HepG2 (cell line): ENCODE results near the gene HAT1. TPM values are rescaled to one million over a fixed set of nuclear protein-coding genes. Genes with fewer than 3 reads are reported as not detected.

Experiments
- ARNT2 ChIP-seq: sonication (generic); formaldehyde crosslinking; IDR thresholded peaks from 2 replicates; pipeline ENCODE4 v1.8.0; 2022; ENCODE audit warnings: mild to moderate bottlenecking, low read depth, missing genetic modification reagents, moderate library complexity
- ATM ChIP-seq: fragments of 450-650 bp; IDR thresholded peaks from 2 replicates; pipeline ENCODE4 v1.7.1; 2017; ENCODE audit warnings: mild to moderate bottlenecking, borderline replicate concordance
- CEBPB ChIP-seq: IDR thresholded peaks from 2 replicates; pipeline ENCODE4 v1.6.1; 2011; ENCODE audit warnings: low read depth, low read length, improper control_type of control experiment, borderline replicate concordance
- GPN1 ChIP-seq: sonication (generic); formaldehyde crosslinking; IDR thresholded peaks from 2 replicates; pipeline ENCODE4 v1.5.1; 2020; ENCODE audit warnings: missing genetic modification reagents, borderline replicate concordance
- HNRNPL ChIP-seq: fragments of 200-400 bp; formaldehyde crosslinking; IDR thresholded peaks from 2 replicates; pipeline ENCODE4 v1.6.1; 2017; ENCODE audit warnings: mild to moderate bottlenecking, low read depth, low read length
- KLF11 ChIP-seq: IDR thresholded peaks from 2 replicates; pipeline ENCODE4 v1.6.1; 2016; ENCODE audit warnings: missing compliant biosample characterization
- MEF2D ChIP-seq: sonication (generic); formaldehyde crosslinking; IDR thresholded peaks from 2 replicates; pipeline ENCODE4 v1.5.1; 2020; ENCODE audit warnings: mild to moderate bottlenecking, missing genetic modification reagents
- NPAS2 ChIP-seq: sonication (generic); formaldehyde crosslinking; IDR thresholded peaks from 2 replicates; pipeline ENCODE4 v1.8.0; 2022; ENCODE audit warnings: mild to moderate bottlenecking, missing genetic modification reagents, borderline replicate concordance
- SRY ChIP-seq: sonication (generic); formaldehyde crosslinking; IDR thresholded peaks from 2 replicates; pipeline ENCODE4 v1.8.0; 2022; ENCODE audit warnings: mild to moderate bottlenecking, missing genetic modification reagents
- TBL1XR1 ChIP-seq: fragments of 150-350 bp; IDR thresholded peaks from 2 replicates; pipeline ENCODE4 v1.6.1; 2014; ENCODE audit warnings: borderline replicate concordance, low read length; ENCODE audit not compliant: partially characterized antibody
- ZNF124 ChIP-seq: sonication (generic); formaldehyde crosslinking; IDR thresholded peaks from 2 replicates; pipeline ENCODE4 v1.4.0; 2020; ENCODE audit warnings: missing genetic modification reagents
- ZNF296 ChIP-seq: sonication (generic); formaldehyde crosslinking; conservative IDR thresholded peaks from 2 replicates; pipeline ENCODE4 v1.5.0; 2020; ENCODE audit warnings: mild to moderate bottlenecking, missing genetic modification reagents
- ZNF616 ChIP-seq: sonication (generic); formaldehyde crosslinking; IDR thresholded peaks from 2 replicates; pipeline ENCODE4 v1.5.0; 2020; ENCODE audit warnings: low read depth, mild to moderate bottlenecking, missing genetic modification reagents
- ZNF788 ChIP-seq: sonication (generic); formaldehyde crosslinking; IDR thresholded peaks from 2 replicates; pipeline ENCODE4 v1.5.0; 2020; ENCODE audit warnings: mild to moderate bottlenecking, missing genetic modification reagents, borderline replicate concordance
- polyA plus RNA-seq, 8 experiments: library from polyadenylated mRNA; depleted of rRNA in 3 of 8; stranded (reverse) in 7 of 8; unstranded in 1 of 8; fragments of >200 nt; fragmentation: Illumina TruSeq in 4 of 8; extraction: Trizol in 4 of 8; gene quantifications; 2 replicates each; pipeline versions ENCODE4 v1.2.1 to v1.2.3, GENCODE V29; 2011 to 2016; ENCODE audit warnings: low read depth in 4 of 8, missing spikeins in 1 of 8, mixed read lengths in 1 of 8; ENCODE audit not compliant: insufficient read depth in 1 of 8
- total RNA-seq, 5 experiments: library from RNA; depleted of rRNA; stranded (reverse); fragments of >200 nt; fragmentation: Illumina TruSeq; extraction: Trizol; gene quantifications; 2 replicates each; pipeline ENCODE4 v1.2.3, GENCODE V29; 2016; ENCODE audit warnings: low read depth in 1 of 5
- TF ChIP-seq, protein P1 (sequence below): sonication (generic); formaldehyde crosslinking; IDR thresholded peaks from 2 replicates; pipeline ENCODE4 v1.4.0; 2020; ENCODE audit warnings: missing genetic modification reagents
- TF ChIP-seq, protein P2 (sequence below): sonication (generic); formaldehyde crosslinking; IDR thresholded peaks from 2 replicates; pipeline ENCODE4 v1.5.0; 2020; ENCODE audit warnings: mild to moderate bottlenecking, missing genetic modification reagents, moderate library complexity
- TF ChIP-seq, protein P3 (sequence below): sonication (generic); formaldehyde crosslinking; IDR thresholded peaks from 2 replicates; pipeline ENCODE4 v1.4.0; 2020; ENCODE audit warnings: missing genetic modification reagents, borderline replicate concordance
- TF ChIP-seq, protein P4 (sequence below), 2 experiments: sonication (generic) in 1 of 2; formaldehyde crosslinking in 1 of 2; IDR thresholded peaks; 2 replicates each; pipeline versions ENCODE4 v1.5.1 to v1.6.1; 2011 to 2020; ENCODE audit warnings: borderline replicate concordance in 1 of 2, low read depth in 1 of 2, low read length in 1 of 2, mild to moderate bottlenecking in 1 of 2, missing genetic modification reagents in 1 of 2, moderate library complexity in 1 of 2

HAT1 gene
- total and polyA plus RNA-seq, 2 of the 13 experiments (the other 11 are each of a cell fraction or from before 2014, with no cell fraction given), result 45.4 to 119 TPM

DNA sequence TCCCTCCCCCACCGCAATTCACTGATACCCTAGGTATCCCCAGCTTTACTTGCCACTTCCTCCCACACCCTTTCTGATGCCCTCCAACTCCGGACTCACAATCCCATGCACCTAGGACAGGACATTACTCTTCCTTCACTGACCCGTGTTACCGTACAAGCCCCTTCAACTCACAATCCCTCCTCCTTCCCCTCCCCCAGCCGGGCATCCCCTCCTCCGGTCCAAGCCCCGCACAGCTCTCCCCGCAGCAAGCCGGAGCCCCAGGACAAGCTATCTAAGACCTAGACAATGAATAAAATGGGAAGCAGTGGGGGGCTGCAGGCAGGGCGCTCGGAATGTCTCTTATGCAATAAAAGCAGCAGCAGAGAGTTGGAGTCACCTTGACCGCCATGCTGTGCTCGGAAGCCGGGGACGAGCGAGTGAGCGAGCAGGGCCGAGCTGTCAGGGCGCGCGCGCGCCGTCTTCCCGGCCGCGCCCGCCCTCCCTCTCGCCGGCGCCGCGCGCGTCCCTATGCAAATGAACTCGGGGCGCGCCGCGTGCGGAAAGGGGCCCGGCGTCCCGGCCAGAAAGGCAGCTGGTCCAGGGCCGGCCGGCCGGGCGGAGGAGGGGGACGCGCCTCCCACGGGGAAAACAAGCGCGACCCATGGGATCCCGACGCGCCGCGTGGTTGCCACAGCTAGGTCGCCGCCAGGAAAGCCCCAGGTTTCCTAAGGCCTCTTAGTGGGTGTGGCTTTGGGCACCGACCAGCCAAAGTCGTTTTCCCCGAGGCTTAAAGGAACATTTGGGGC is 28.2 kb upstream of the HAT1 start, which contains the start of gene SLC25A12 (continued):
- TF ChIP-seq, protein P1, sequence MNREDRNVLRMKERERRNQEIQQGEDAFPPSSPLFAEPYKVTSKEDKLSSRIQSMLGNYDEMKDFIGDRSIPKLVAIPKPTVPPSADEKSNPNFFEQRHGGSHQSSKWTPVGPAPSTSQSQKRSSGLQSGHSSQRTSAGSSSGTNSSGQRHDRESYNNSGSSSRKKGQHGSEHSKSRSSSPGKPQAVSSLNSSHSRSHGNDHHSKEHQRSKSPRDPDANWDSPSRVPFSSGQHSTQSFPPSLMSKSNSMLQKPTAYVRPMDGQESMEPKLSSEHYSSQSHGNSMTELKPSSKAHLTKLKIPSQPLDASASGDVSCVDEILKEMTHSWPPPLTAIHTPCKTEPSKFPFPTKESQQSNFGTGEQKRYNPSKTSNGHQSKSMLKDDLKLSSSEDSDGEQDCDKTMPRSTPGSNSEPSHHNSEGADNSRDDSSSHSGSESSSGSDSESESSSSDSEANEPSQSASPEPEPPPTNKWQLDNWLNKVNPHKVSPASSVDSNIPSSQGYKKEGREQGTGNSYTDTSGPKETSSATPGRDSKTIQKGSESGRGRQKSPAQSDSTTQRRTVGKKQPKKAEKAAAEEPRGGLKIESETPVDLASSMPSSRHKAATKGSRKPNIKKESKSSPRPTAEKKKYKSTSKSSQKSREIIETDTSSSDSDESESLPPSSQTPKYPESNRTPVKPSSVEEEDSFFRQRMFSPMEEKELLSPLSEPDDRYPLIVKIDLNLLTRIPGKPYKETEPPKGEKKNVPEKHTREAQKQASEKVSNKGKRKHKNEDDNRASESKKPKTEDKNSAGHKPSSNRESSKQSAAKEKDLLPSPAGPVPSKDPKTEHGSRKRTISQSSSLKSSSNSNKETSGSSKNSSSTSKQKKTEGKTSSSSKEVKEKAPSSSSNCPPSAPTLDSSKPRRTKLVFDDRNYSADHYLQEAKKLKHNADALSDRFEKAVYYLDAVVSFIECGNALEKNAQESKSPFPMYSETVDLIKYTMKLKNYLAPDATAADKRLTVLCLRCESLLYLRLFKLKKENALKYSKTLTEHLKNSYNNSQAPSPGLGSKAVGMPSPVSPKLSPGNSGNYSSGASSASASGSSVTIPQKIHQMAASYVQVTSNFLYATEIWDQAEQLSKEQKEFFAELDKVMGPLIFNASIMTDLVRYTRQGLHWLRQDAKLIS (CRISPR knock-in tag), result no peak
- TF ChIP-seq MEF2D (CRISPR knock-in tag) (no peak), GPN1 (CRISPR knock-in tag) (no peak), ATM (no peak), CEBPB (peak; percentile 57), ARNT2 (CRISPR knock-in tag) (no peak; the same call in 1 of the 2 replicates), TBL1XR1 (no peak), ZNF124 (no peak), HNRNPL (no peak), ZNF788 (CRISPR knock-in tag) (peak; percentile 24; the same call in 1 of the 2 replicates), ZNF296 (no peak), NPAS2 (CRISPR knock-in tag) (no peak), KLF11 (no peak; the same call in 1 of the 2 replicates), ZNF616 (CRISPR knock-in tag) (0 out of 2 replicates have a peak, but pooled peaks have one; percentile 19), SRY (peak; percentile 59; the same call in 1 of the 2 replicates)
- TF ChIP-seq, protein P2, sequence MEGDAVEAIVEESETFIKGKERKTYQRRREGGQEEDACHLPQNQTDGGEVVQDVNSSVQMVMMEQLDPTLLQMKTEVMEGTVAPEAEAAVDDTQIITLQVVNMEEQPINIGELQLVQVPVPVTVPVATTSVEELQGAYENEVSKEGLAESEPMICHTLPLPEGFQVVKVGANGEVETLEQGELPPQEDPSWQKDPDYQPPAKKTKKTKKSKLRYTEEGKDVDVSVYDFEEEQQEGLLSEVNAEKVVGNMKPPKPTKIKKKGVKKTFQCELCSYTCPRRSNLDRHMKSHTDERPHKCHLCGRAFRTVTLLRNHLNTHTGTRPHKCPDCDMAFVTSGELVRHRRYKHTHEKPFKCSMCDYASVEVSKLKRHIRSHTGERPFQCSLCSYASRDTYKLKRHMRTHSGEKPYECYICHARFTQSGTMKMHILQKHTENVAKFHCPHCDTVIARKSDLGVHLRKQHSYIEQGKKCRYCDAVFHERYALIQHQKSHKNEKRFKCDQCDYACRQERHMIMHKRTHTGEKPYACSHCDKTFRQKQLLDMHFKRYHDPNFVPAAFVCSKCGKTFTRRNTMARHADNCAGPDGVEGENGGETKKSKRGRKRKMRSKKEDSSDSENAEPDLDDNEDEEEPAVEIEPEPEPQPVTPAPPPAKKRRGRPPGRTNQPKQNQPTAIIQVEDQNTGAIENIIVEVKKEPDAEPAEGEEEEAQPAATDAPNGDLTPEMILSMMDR (CRISPR knock-in tag), result no peak
- TF ChIP-seq, protein P3, sequence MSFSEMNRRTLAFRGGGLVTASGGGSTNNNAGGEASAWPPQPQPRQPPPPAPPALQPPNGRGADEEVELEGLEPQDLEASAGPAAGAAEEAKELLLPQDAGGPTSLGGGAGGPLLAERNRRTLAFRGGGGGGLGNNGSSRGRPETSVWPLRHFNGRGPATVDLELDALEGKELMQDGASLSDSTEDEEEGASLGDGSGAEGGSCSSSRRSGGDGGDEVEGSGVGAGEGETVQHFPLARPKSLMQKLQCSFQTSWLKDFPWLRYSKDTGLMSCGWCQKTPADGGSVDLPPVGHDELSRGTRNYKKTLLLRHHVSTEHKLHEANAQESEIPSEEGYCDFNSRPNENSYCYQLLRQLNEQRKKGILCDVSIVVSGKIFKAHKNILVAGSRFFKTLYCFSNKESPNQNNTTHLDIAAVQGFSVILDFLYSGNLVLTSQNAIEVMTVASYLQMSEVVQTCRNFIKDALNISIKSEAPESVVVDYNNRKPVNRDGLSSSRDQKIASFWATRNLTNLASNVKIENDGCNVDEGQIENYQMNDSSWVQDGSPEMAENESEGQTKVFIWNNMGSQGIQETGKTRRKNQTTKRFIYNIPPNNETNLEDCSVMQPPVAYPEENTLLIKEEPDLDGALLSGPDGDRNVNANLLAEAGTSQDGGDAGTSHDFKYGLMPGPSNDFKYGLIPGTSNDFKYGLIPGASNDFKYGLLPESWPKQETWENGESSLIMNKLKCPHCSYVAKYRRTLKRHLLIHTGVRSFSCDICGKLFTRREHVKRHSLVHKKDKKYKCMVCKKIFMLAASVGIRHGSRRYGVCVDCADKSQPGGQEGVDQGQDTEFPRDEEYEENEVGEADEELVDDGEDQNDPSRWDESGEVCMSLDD (CRISPR knock-in tag), result 0 out of 2 replicates have a peak, but pooled peaks have one; percentile 58
- TF ChIP-seq, protein P4, sequence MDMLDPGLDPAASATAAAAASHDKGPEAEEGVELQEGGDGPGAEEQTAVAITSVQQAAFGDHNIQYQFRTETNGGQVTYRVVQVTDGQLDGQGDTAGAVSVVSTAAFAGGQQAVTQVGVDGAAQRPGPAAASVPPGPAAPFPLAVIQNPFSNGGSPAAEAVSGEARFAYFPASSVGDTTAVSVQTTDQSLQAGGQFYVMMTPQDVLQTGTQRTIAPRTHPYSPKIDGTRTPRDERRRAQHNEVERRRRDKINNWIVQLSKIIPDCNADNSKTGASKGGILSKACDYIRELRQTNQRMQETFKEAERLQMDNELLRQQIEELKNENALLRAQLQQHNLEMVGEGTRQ (IDR thresholded peaks at IDR 0.05; ENCODE audit: low read depth, low read length), result no peak
- TF ChIP-seq, protein P4 (CRISPR knock-in tag; IDR thresholded peaks at IDR 0.05; ENCODE audit: borderline replicate concordance), result no peak
